ENCODE data around the gene GRID2.

- no peak for TF ChIP-seq POLR2A (IDR thresholded peaks at IDR 0.05)
- TF ChIP-seq CTCF (IDR thresholded peaks at IDR 0.05), result no peak
- TF ChIP-seq POLR2AphosphoS5 (IDR thresholded peaks at IDR 0.05), result no peak
These were observed 712.6 kb downstream of the GRID2 start for GRCh38 chr4:93016350-93016749.

Measured in transverse colon (tissue), 4 donors.